ENCODE results near the gene KLF16. TPM values are rescaled to one million over a fixed set of nuclear protein-coding genes. Genes with fewer than 3 reads are reported as not detected.

The KLF16 gene
- total and polyA plus RNA-seq, 10 of the 15 experiments (the other 5 are each of a cell fraction or from before 2014, with no cell fraction given) = 0.03 to 41.2 (median 2.6) TPM

DNA sequence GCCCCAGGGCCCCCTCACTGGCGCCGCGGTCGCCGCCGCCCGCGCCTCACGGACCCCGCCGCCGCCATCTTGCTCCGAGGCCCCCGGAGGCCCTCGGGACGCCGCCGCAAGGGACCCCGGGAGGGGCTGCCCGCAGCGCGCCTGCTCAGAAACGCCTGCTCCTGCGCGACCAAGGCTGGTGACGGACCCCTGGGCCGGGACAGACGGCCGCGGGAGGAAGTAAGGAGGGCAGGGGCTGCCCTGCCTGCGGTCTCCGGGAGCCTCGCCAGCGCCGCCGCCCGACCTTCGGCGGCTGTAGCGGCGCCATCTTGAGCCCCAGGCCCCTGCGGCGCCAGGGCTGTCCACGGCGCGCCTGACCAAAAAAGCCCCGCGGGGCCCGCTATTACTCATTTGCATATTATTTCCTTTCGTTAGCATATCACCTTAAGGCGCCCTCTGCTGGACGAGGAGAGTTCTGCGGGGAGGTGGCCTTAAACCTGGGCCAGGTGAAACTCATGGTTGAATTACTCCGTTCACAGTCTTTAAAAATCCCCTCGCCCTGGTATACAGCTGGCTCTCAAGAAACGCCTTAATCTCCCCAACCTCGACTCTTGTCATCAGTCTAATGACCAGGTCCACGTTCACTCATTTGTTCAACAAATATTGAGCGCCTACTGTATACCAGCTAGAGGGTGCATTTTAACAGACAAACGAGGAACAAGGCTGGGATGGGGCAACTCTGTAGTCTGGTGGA, 14.8 kb downstream of the KLF16 start, which contains the start of gene REXO1 (continued):
- TF ChIP-seq, protein P1, sequence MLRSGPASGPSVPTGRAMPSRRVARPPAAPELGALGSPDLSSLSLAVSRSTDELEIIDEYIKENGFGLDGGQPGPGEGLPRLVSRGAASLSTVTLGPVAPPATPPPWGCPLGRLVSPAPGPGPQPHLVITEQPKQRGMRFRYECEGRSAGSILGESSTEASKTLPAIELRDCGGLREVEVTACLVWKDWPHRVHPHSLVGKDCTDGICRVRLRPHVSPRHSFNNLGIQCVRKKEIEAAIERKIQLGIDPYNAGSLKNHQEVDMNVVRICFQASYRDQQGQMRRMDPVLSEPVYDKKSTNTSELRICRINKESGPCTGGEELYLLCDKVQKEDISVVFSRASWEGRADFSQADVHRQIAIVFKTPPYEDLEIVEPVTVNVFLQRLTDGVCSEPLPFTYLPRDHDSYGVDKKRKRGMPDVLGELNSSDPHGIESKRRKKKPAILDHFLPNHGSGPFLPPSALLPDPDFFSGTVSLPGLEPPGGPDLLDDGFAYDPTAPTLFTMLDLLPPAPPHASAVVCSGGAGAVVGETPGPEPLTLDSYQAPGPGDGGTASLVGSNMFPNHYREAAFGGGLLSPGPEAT (IDR thresholded peaks at IDR 0.05; ENCODE audit: low read depth) = peak; percentile 92
- TF ChIP-seq PAX5 (IDR thresholded peaks at IDR 0.05; ENCODE audit: borderline replicate concordance, low read depth, low read length) = peak; percentile 44; the same call in 1 of the 2 replicates
- TF ChIP-seq SP1 (IDR thresholded peaks at IDR 0.05; ENCODE audit: low read depth, low read length) = no peak
- TF ChIP-seq SMC3 (IDR thresholded peaks at IDR 0.05; ENCODE audit: borderline replicate concordance, low read length) = peak; percentile 22; the same call in 1 of the 2 replicates
- peak; percentile 97 for TF ChIP-seq LARP7 (IDR thresholded peaks at IDR 0.05)
- TF ChIP-seq FOXM1 (IDR thresholded peaks at IDR 0.05; ENCODE audit: low read depth, low read length) = peak; percentile 61; the same call in 1 of the 2 replicates
- no peak for TF ChIP-seq JUNB (IDR thresholded peaks at IDR 0.05)
- TF ChIP-seq NFIC (IDR thresholded peaks at IDR 0.05; ENCODE audit: low read depth, low read length) = no peak
- no peak for TF ChIP-seq CEBPB (IDR thresholded peaks at IDR 0.05; ENCODE audit: borderline replicate concordance in 1 of 2, low read depth in 2 of 2, low read length in 2 of 2)
- no peak; the same call in 1 of the 2 replicates for TF ChIP-seq WRNIP1 (IDR thresholded peaks at IDR 0.05; ENCODE audit: borderline replicate concordance, low read depth, low read length)
- peak; percentile 100 for TF ChIP-seq ZNF207 (IDR thresholded peaks at IDR 0.05; ENCODE audit: borderline replicate concordance)
- no peak for TF ChIP-seq NFYB (IDR thresholded peaks at IDR 0.05; ENCODE audit: insufficient read depth, low read depth, low read length)
- peak; percentile 94 for TF ChIP-seq KLF5 (IDR thresholded peaks at IDR 0.05; ENCODE audit: partially characterized antibody)
- no peak for TF ChIP-seq TCF3 (IDR thresholded peaks at IDR 0.05; ENCODE audit: borderline replicate concordance, insufficient read depth, low read depth, low read length)
- TF ChIP-seq ATF7 (IDR thresholded peaks at IDR 0.05; ENCODE audit: low read depth) = peak; percentile 42; the same call in 1 of the 2 replicates
- TF ChIP-seq SUPT20H (IDR thresholded peaks at IDR 0.05; ENCODE audit: borderline replicate concordance, control insufficient read depth, low read depth, low read length) = no peak
- no peak for TF ChIP-seq EZH2 (IDR thresholded peaks at IDR 0.05; ENCODE audit: borderline replicate concordance, control insufficient read depth, low read depth, low read length)
- peak; percentile 96 for TF ChIP-seq YY1 (IDR thresholded peaks at IDR 0.05; ENCODE audit: low read depth, low read length)
- TF ChIP-seq POLR2A (IDR thresholded peaks at IDR 0.05; ENCODE audit: low read depth, low read length) = peak; percentile 88
- no peak for TF ChIP-seq KAT2A (conservative IDR thresholded peaks at IDR 0.05; ENCODE audit: control insufficient read depth, low read depth, low read length)
- TF ChIP-seq, protein P2, sequence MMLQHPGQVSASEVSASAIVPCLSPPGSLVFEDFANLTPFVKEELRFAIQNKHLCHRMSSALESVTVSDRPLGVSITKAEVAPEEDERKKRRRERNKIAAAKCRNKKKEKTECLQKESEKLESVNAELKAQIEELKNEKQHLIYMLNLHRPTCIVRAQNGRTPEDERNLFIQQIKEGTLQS (IDR thresholded peaks at IDR 0.05; ENCODE audit: borderline replicate concordance, extremely low read depth, low read depth, low read length) = no peak
- peak; percentile 25 for TF ChIP-seq CUX1 (IDR thresholded peaks at IDR 0.05; ENCODE audit: insufficient replicate concordance, low read depth, low read length)
- TF ChIP-seq EGR1 (IDR thresholded peaks at IDR 0.05; ENCODE audit: borderline replicate concordance in 1 of 2, low read depth in 2 of 2, low read length in 2 of 2) = no peak
- peak; percentile 96 for TF ChIP-seq ZNF24 (IDR thresholded peaks at IDR 0.05)
